Retinal pigment epithelial cell (primary cell): ENCODE results near the gene LIPT2.

Source experiments
- DNase-seq: peaks from one replicate; pipeline ENCODE4 v3.0.0-alpha.2; 2010; ENCODE audit warnings: low read depth
- H3K4me3 ChIP-seq: 2 replicates; pipeline ENCODE4 v1.5.1; 2011; ENCODE audit warnings: mild to moderate bottlenecking, low read length, control low read depth, moderate library complexity
- CTCF ChIP-seq: conservative IDR thresholded peaks from 2 replicates; pipeline ENCODE4 v1.5.1; 2011; ENCODE audit warnings: low read depth, low read length, control low read depth, inconsistent platforms

The LIPT2 gene

GRCh38 chr11:74533421-74533820, 39.9 kb upstream of the LIPT2 start:
- TF ChIP-seq CTCF, result no peak
- DNase-seq, result no peak
- no peak overlapping the region for H3K4me3 ChIP-seq

- DNase-seq, result no peak
- no peak overlapping the region for H3K4me3 ChIP-seq
- TF ChIP-seq CTCF, result no peak
Observed at GRCh38 chr11:74532501-74533246, 39.1 kb upstream of the LIPT2 start.

- TF ChIP-seq CTCF, result no peak
- no peak for DNase-seq
- H3K4me3 ChIP-seq, result no peak overlapping the region
Observed at GRCh38 chr11:74524978-74525377, 31.5 kb upstream of the LIPT2 start.

- TF ChIP-seq CTCF, result no peak
- H3K4me3 ChIP-seq, result no peak overlapping the region
- no peak for DNase-seq
Observed at GRCh38 chr11:74524501-74524900, 31.0 kb upstream of the LIPT2 start.

GRCh38 chr11:74522776-74523175, 29.3 kb upstream of the LIPT2 start:
- no peak for DNase-seq
- no peak for TF ChIP-seq CTCF
- no peak overlapping the region for H3K4me3 ChIP-seq

- no peak overlapping the region for H3K4me3 ChIP-seq
- TF ChIP-seq CTCF, result no peak
- DNase-seq, result no peak
Observed at GRCh38 chr11:74521666-74522252, 28.2 kb upstream of the LIPT2 start.
